Left lung (tissue), 10 donors: Measurements from ENCODE around the gene NQO2. TPM values are rescaled to one million over a fixed set of nuclear protein-coding genes. Genes with fewer than 3 reads are reported as not detected.

Source experiments
- ATAC-seq: fragments of 200-7000 bp; cut with Tn5 transposase; one replicate; pipeline ENCODE4 v1.9.1; 2020; ENCODE audit warnings: moderate library complexity
- DNase-seq, 4 donors: peaks; one replicate each; pipeline ENCODE4 v3.0.0-alpha.2; 2013 to 2020
- H3K27ac ChIP-seq, 2 donors: fragments of 200-600 bp; sonication (generic) in 1 of 2; one replicate each; pipeline versions ENCODE4 v1.5.0 to v1.8.0; 2020 to 2021
- H3K27me3 ChIP-seq, 2 donors: fragments of 200-600 bp; sonication (generic) in 1 of 2; one replicate each; pipeline versions ENCODE4 v1.5.0 to v1.8.0; 2020 to 2021
- H3K36me3 ChIP-seq, 2 donors: fragments of 200-600 bp; sonication (generic) in 1 of 2; one replicate each; pipeline versions ENCODE4 v1.5.0 to v1.8.0; 2020 to 2021
- H3K4me1 ChIP-seq, 2 donors: fragments of 200-600 bp; one replicate each; pipeline ENCODE4 v1.8.0; 2021
- H3K4me3 ChIP-seq, 2 donors: fragments of 200-600 bp; sonication (generic) in 1 of 2; one replicate each; pipeline versions ENCODE4 v1.5.0 to v1.8.0; 2020 to 2021; ENCODE audit warnings: mild to moderate bottlenecking in 1 of 2
- H3K9me3 ChIP-seq, 2 donors: fragments of 200-600 bp; sonication (generic) in 1 of 2; one replicate each; pipeline versions ENCODE4 v1.5.0 to v1.8.0; 2020 to 2021
- CTCF ChIP-seq, 2 donors: fragments of 200-600 bp; sonication (generic) in 1 of 2; IDR thresholded peaks; one replicate each; pipeline versions ENCODE4 v1.5.0 to v1.8.0; 2021; ENCODE audit warnings: antibody characterized with exemption in 2 of 2
- intact Hi-C, 2 donors: fragments of 100-400 bp; cut with DNase I; formaldehyde crosslinking; loops; one replicate each; pipeline versions ENCODE4 v1.11.2 to v1.14.2; 2022
- polyA plus RNA-seq, 6 donors: library from polyadenylated mRNA; unstranded; fragments of 120-200 nt; gene quantifications; one replicate each; pipeline ENCODE4 v1.2.1, GENCODE V29; 2013; ENCODE audit not compliant: insufficient read length in 6 of 6
- total RNA-seq, 2 donors: library from RNA; stranded (reverse); fragmentation: NEBNext Ultra II Directional; extraction: Animal tissue kit (Norgen Biotek cat#: 25700); gene quantifications; one replicate each; pipeline ENCODE4 v1.2.1, GENCODE V29; 2021
- donor health status: DM: no; HTN: yes; CAD: no.
- donor health status: DM: no; HTN: no; CAD: no.

NQO2 gene
- total and polyA plus RNA-seq, 8 donors, result 22.0 to 55.8 (median 31.7) TPM

DNA sequence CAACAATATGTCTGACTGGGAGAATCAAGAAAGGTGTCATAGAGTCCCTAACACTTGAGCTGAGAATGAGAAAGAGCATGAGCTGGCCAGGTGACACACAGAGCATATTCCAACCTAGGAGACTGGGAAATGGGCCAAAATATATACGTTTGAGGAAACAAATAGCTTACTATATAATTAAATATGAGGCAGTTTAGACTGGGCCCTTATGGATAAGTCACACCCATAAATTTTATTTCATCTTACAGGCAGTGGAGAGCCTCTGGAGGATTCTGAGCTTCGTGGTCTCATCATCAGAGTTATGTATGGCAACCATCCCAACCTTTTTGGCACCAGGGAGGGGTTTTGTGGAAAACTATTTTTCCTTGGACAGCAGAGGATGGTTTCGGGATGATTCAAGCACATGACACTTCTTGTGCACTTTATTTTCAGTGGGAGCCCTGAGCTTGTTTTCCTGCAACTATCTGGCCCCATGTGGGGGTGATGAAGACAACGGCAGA lies 12.9 kb upstream of the NQO2 start:
- Histone ChIP-seq H3K27me3 (no peaks in the 10 kb centered on the region), H3K4me1 (peaks cover 6 to 47% of the 10 kb centered on the region in 2 donors), H3K36me3 (no peaks in the 10 kb centered on the region), H3K27ac (peak overlapping the region; percentile 21 to 100), H3K4me3 (no peak overlapping the region), H3K9me3 (no peaks in the 10 kb centered on the region)
- no peak for ATAC-seq
- DNase-seq, result no peak
- TF ChIP-seq CTCF (IDR thresholded peaks at IDR 0.05), result no peak
- intact Hi-C loops, result no loop called here

- Histone ChIP-seq H3K36me3 (no peaks in the 10 kb centered on the region), H3K27ac (peak overlapping the region; percentile 99 to 100), H3K4me1 (peaks cover 6 to 34% of the 10 kb centered on the region in 2 donors), H3K4me3 (peak overlapping the region; percentile 86 to 92), H3K9me3 (no peaks in the 10 kb centered on the region), H3K27me3 (no peaks in the 10 kb centered on the region)
- ATAC-seq, result no peak
- TF ChIP-seq CTCF (IDR thresholded peaks at IDR 0.05), result no peak
- intact Hi-C loops, result no loop called here
- DNase-seq, result no peak
These were observed 11.6 kb upstream of the NQO2 start for GRCh38 chr6:2988094-2988425.

DNA sequence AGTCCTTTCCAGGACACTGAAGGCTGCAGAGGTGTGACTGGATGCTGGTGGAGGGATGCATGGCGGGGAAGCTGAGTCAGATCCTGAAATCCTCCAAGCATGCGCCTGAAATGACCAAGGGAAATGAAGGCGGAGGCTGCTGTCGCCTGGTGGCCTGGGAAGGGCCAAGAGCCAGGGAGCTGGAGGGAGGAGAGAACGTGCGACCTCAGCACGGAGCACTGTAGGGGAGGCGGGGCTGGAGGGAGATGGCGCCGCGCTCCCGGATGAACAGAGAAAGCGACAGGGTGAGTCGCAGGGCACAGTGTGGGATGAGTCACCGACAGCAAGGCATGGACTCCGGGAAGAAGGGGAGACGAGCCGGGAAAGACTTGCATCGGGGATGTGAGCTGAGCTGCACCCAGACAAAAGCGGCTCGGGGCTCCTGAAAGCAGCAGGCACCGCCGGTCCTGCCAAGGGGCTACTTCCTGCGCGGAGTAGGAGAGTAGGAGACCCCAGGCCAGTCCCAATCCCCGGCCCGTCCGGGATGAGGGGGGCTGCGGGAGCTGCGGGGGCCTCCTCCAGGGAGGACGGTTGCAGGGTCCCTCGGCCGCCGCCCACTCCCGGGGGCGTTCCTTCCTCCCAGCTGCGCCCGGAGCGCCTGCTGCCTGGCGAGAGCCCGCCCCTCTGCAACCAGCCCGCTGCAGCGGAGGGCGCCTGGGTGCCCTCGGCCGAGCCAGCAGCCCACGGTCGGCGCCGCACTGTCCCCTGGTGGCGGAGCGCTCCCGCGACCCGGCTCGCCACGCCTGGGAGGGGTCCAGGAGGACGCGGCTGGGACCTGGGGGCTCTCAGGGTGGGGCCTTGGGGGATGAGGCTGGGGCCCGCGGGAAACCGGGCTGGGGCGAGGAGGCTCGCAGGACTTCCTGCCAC lies 11.0 kb upstream of the NQO2 start:
- intact Hi-C loops, result no loop called here
- Histone ChIP-seq H3K9me3 (no peaks in the 10 kb centered on the region), H3K36me3 (no peaks in the 10 kb centered on the region), H3K4me3 (peak overlapping the region; percentile 86 to 92), H3K27me3 (no peaks in the 10 kb centered on the region), H3K27ac (peak overlapping the region; percentile 99 to 100), H3K4me1 (peaks cover 6 to 32% of the 10 kb centered on the region in 2 donors)
- TF ChIP-seq CTCF (IDR thresholded peaks at IDR 0.05), result peak; percentile 63 to 79
- ATAC-seq, result peak; percentile 88
- peak; percentile 89 to 97 (median 93) for DNase-seq

DNA sequence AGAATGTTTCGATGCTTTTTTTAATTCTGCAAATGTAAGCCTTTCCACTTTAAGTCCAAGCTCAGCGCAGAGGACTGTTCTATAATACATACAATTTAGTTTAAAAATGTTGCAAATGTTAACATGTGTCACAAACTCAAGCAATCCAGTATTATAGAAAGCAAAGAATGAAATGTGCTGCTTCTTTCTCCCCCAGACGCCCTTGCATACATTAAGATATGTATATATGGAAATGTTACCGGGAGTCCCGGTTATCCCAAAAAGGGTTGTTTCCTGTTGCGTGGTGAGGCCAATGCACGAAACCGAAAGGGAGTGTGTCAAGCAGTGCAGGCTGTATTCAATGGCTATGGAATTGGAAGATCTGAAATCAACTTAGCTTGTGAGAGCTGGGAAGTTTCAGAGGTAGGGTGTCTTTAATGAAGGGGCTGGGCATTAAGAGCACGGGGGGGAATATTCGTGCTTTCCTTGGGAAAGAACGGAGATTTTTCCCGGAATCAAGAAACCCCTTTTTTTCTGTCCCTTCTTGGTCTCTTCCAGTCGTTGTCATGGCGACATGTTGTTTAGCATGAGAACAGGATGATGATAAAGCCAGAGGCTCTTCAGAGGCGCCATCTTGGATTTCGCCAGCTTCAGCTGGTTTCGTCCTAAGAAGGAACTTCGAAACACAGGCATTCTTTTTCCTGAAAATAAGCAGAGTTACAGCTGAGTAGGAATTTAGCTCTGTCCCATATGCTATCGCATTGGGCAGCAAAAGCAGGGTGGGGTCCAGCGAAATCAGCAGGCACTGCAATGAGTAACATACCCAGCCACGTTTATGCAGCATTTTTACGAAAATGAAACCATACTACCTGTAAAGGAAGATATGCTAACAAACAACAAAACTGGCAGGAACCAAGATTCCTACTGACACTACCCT lies 10.1 kb upstream of the NQO2 start:
- Histone ChIP-seq H3K4me1 (peaks cover 6 to 32% of the 10 kb centered on the region in 2 donors), H3K9me3 (no peaks in the 10 kb centered on the region), H3K27me3 (no peaks in the 10 kb centered on the region), H3K36me3 (no peaks in the 10 kb centered on the region), H3K27ac (peak overlapping the region; percentile 99 to 100), H3K4me3 (peak overlapping the region; percentile 86 to 92)
- peak; percentile 77 for ATAC-seq
- peak in 1 of 2 donors; percentile 14 for TF ChIP-seq CTCF (IDR thresholded peaks at IDR 0.05)
- peak in 3 of 4 donors; percentile 90 to 100 (median 95) for DNase-seq
- intact Hi-C loops, result no loop called here
